HG02840 (cell line): ENCODE data around the gene ESRRG.

Experiments used
- ATAC-seq: cut with Tn5 transposase; IDR thresholded peaks from one replicate; pipeline ENCODE4 v1.9.1; 2021; ENCODE audit warnings: mild to moderate bottlenecking, moderate library complexity, moderate number of reproducible peaks; ENCODE audit not compliant: unreplicated experiment, low FRiP score

The ESRRG gene

GRCh38 chr1:216459651-216460207, 263.5 kb downstream of the ESRRG start:
- no peak for ATAC-seq

- ATAC-seq, result no peak
These were observed 264.4 kb downstream of the ESRRG start for GRCh38 chr1:216458812-216459211.

- no peak for ATAC-seq
These were observed 265.9 kb downstream of the ESRRG start for GRCh38 chr1:216457356-216457755.

- ATAC-seq, result no peak
These were observed 266.5 kb downstream of the ESRRG start for GRCh38 chr1:216456682-216457081.

GRCh38 chr1:216453777-216454176, 269.5 kb downstream of the ESRRG start:
- no peak for ATAC-seq
